ENCODE measurements around the gene GSTT2. TPM values are rescaled to one million over a fixed set of nuclear protein-coding genes. Genes with fewer than 3 reads are reported as not detected.
"Not testable (repeated sequence)": the region's sequence is repeated elsewhere in the genome, so short reads cannot be mapped to it uniquely, and the experiment has no call there.

GSTT2 gene
- 0.76 TPM for total RNA-seq (ENCODE audit: unreplicated experiment)
- long read RNA-seq: 0 reads

DNA sequence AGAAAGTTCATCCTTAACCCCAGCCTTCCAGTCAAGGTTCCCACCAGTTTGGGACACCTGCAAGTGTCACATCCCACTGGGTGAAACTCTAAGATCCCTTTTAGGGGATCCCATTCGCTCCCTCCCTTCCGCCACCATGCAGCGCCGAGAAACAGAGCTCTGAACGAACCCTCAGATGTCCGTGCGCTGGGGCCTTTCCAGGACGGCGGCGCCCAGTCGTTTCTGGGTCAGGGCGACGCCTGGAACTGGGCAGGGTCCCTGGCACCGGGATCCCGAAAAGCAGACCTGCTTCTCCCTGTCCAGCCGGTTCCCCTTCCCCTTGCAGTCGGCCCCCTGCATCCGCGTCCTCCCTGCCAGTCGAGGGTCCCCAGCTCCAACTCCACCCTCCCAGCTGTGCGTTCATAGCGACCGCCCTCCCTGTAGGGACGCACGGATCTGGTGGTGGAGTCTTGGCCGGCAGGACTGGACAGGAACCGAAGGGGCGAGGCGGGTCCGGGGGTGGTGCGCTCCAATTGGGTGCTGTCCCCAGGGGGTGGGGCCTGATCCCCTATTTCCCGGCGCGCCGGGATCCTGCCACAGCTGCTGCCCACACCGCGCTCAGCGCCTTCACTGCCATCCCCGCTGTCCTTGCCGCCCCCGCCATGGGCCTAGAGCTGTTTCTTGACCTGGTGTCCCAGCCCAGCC is at the start of gene GSTT2:
TSS of gene GSTT2 (plus strand) at position 578 of the 684 bp plus-strand sequence.
- not testable (repeated sequence) for H3K27me3 Mint-ChIP-seq (ENCODE audit: unreplicated experiment); H3K9me3 Mint-ChIP-seq (ENCODE audit: unreplicated experiment); H3K36me3 Mint-ChIP-seq (ENCODE audit: unreplicated experiment); H3K4me3 Mint-ChIP-seq (ENCODE audit: unreplicated experiment); H3K4me1 Mint-ChIP-seq (ENCODE audit: low read depth, unreplicated experiment); H3K27ac Mint-ChIP-seq (ENCODE audit: unreplicated experiment); DNase-seq

DNA sequence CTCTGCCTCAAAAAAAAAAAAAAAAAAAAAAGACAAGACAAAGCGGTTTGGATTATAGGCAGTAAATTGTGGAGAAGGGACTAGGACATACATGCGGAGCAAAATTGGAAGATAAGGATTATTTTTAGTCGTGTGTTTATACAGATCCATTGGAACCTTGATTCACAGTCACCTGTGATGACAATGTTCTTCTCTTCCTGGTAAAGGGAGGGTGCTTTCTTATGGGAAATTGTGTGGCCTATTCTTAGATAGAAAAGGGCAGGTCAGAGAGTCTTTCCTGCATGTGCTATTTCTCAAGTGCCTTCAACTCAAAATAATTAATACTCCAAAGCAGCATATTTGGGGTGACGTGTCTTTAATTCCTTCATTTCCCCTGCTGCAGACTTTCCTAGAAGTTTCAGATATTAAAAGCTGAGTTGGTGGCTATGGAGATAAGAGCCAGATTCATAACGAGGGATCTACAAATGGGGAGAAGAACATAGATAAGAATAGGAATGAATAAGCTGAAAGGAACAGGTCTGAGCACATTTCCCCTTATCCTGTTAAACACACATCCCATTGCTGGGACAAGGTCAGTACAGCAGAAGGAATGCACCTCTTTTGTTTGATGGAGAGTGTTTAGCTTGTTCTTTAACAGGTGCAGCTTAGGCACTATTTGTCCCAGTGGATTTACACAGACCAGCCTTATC is 41.5 kb upstream of the GSTT2 start:
- no peak overlapping the region for H3K27ac Mint-ChIP-seq (ENCODE audit: unreplicated experiment)
- H3K4me1 Mint-ChIP-seq (ENCODE audit: low read depth, unreplicated experiment): no peaks in the 10 kb centered on the region
- H3K36me3 Mint-ChIP-seq (ENCODE audit: unreplicated experiment): no peaks in the 10 kb centered on the region
- H3K27me3 Mint-ChIP-seq (ENCODE audit: unreplicated experiment): no peaks in the 10 kb centered on the region
- H3K4me3 Mint-ChIP-seq (ENCODE audit: unreplicated experiment): no peak overlapping the region
- TF ChIP-seq, protein P1, sequence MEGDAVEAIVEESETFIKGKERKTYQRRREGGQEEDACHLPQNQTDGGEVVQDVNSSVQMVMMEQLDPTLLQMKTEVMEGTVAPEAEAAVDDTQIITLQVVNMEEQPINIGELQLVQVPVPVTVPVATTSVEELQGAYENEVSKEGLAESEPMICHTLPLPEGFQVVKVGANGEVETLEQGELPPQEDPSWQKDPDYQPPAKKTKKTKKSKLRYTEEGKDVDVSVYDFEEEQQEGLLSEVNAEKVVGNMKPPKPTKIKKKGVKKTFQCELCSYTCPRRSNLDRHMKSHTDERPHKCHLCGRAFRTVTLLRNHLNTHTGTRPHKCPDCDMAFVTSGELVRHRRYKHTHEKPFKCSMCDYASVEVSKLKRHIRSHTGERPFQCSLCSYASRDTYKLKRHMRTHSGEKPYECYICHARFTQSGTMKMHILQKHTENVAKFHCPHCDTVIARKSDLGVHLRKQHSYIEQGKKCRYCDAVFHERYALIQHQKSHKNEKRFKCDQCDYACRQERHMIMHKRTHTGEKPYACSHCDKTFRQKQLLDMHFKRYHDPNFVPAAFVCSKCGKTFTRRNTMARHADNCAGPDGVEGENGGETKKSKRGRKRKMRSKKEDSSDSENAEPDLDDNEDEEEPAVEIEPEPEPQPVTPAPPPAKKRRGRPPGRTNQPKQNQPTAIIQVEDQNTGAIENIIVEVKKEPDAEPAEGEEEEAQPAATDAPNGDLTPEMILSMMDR (IDR thresholded peaks at IDR 0.05; ENCODE audit: partially characterized antibody, unreplicated experiment): no peak
- no peak for DNase-seq
- no peaks in the 10 kb centered on the region for H3K9me3 Mint-ChIP-seq (ENCODE audit: unreplicated experiment)

DNA sequence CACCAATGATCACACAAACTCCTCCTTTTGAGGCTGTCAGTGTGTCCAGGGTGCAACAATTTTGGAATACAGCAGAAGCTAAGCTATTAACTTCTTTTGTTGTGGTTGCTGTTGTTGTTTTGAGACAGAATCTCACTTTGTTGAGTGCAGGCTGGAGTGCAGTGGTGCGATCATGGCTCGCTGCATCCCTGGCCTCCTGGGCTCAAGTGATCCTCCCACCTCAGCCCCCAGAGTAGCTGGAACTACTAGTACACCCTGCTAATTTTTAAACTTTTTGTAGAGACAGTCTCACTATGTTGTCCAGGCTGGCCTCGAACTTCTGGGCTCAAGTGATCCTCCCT is 40.9 kb upstream of the GSTT2 start:
- Mint-ChIP-seq H3K9me3 (ENCODE audit: unreplicated experiment) (no peaks in the 10 kb centered on the region), H3K36me3 (ENCODE audit: unreplicated experiment) (no peaks in the 10 kb centered on the region), H3K4me1 (ENCODE audit: low read depth, unreplicated experiment) (no peaks in the 10 kb centered on the region), H3K27me3 (ENCODE audit: unreplicated experiment) (no peaks in the 10 kb centered on the region), H3K27ac (ENCODE audit: unreplicated experiment) (no peak overlapping the region), H3K4me3 (ENCODE audit: unreplicated experiment) (no peak overlapping the region)
- DNase-seq: no peak
- TF ChIP-seq, protein P1 (IDR thresholded peaks at IDR 0.05; ENCODE audit: partially characterized antibody, unreplicated experiment): no peak

DNA sequence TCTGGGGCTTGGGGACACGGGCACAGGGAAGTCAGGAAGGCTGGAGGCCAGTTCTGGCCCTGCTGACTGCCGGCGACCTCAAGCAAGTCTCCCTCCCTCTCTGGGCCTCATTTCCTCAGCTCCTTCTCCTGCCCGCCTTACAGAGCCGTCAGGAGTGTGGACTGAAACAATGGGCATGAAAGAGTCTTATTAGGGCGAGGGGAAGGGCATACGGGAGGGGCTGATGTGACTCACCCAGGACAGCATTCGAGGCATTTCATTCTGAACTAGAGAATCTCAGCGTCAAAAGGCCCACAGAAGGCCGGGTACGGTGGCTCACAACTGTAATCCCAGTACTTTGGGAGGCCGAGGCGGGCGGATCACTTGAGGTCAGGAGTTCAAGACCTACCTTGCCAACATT is 39.8 kb upstream of the GSTT2 start:
- H3K4me1 Mint-ChIP-seq (ENCODE audit: low read depth, unreplicated experiment); H3K27me3 Mint-ChIP-seq (ENCODE audit: unreplicated experiment); H3K9me3 Mint-ChIP-seq (ENCODE audit: unreplicated experiment); H3K27ac Mint-ChIP-seq (ENCODE audit: unreplicated experiment); H3K4me3 Mint-ChIP-seq (ENCODE audit: unreplicated experiment); DNase-seq; H3K36me3 Mint-ChIP-seq (ENCODE audit: unreplicated experiment): not testable (repeated sequence)

DNA sequence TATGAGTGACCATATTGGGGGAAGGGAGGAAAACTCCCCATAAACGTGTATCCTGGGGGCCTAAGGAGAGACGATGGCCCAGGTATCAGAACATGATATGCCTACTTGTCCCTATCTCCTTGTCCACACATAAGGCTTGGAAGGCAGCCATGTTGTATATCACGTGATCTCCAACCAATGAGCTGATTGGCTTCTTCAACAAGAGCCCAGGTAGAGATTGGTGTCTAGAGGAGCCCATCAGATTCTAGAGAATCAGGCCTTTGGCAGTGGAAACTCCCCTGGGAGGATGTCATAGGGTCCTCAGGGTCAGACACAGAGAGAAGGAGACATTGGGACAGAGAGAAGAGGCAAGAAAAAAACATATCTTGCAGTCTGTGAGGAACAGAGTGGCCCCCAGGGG is 32.5 kb upstream of the GSTT2 start:
- H3K36me3 Mint-ChIP-seq (ENCODE audit: unreplicated experiment); DNase-seq; H3K27ac Mint-ChIP-seq (ENCODE audit: unreplicated experiment); H3K27me3 Mint-ChIP-seq (ENCODE audit: unreplicated experiment); H3K4me3 Mint-ChIP-seq (ENCODE audit: unreplicated experiment); H3K9me3 Mint-ChIP-seq (ENCODE audit: unreplicated experiment); H3K4me1 Mint-ChIP-seq (ENCODE audit: low read depth, unreplicated experiment): not testable (repeated sequence)

DNA sequence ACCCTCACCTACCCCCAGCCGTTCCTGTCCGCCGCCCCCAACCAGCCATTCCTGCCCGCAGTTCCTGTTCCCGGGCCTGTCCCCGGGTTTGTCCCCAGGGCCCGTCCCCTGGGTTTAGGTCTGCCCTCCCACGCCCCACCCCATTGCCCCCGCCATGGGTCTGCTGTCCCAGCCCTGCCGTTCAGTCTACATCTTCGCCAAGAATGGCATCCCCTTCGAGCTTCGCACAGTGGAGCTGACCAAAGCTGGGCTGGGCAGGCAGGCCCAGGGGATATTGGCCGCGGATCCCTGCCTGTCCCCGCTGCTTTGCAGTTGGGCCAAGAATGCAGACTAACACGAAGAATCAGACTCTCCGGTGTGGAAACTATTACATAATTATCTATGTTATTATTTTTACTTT is 30.2 kb upstream of the GSTT2 start:
- H3K9me3 Mint-ChIP-seq (ENCODE audit: unreplicated experiment): not testable (repeated sequence)

DNA sequence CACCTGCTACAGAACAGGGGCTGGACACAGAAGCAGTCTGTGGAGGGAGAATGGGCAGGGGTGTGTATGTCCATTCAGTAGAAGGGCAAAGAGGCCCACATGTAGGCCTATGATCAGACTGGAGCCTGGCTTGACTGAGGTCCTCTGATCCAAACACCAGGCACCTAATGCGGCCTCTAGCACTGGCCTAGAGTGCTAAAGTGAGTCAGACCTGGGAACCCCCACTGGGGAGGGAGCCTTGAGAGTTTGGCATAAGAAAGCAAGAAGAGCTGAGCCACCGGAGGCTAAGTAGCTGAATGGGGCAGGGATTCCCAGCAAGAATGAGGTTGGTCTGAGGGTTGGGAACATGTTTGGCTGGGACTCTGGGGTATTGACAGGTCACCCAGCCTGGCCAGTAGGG is 28.6 kb upstream of the GSTT2 start:
- not testable (repeated sequence) for H3K27ac Mint-ChIP-seq (ENCODE audit: unreplicated experiment); H3K9me3 Mint-ChIP-seq (ENCODE audit: unreplicated experiment); H3K27me3 Mint-ChIP-seq (ENCODE audit: unreplicated experiment); H3K4me1 Mint-ChIP-seq (ENCODE audit: low read depth, unreplicated experiment); H3K36me3 Mint-ChIP-seq (ENCODE audit: unreplicated experiment); DNase-seq; H3K4me3 Mint-ChIP-seq (ENCODE audit: unreplicated experiment)

More for the DNA sequence above, 30.2 kb upstream of the GSTT2 start:
- DNase-seq; H3K4me1 Mint-ChIP-seq (ENCODE audit: low read depth, unreplicated experiment); H3K4me3 Mint-ChIP-seq (ENCODE audit: unreplicated experiment); H3K27ac Mint-ChIP-seq (ENCODE audit: unreplicated experiment); H3K27me3 Mint-ChIP-seq (ENCODE audit: unreplicated experiment); H3K36me3 Mint-ChIP-seq (ENCODE audit: unreplicated experiment): not testable (repeated sequence)

DNA sequence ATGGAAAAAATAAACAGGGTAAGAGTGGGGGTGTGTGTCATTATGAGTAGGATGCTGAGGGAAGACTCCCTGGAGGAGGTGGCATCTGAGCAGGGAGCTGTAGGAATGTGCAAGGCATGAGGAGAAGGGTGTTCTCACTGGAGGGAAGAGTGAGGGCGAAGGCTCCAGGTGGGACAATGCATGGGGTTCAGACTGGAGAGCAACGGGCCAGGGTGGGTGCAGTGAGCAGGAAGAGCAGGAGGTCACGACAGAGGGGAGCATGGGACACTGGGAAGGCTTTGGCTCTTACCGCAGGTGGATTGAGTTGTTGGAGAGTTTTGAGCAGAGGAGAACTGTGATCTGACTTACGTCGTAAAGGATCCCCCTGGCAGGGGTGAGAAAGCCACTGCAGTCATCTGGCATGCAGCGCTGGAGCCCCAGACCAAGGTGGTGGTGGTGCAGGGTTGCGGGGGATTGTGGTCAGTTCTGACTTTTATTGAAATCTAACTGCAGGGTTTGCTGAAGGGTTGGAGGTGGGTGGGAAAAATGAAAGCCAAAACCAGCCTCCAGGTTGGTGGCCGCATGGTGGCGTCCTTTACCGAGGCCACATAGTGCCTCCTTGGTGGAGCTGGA is 27.0 kb upstream of the GSTT2 start:
- not testable (repeated sequence) for H3K4me3 Mint-ChIP-seq (ENCODE audit: unreplicated experiment); H3K27me3 Mint-ChIP-seq (ENCODE audit: unreplicated experiment); H3K4me1 Mint-ChIP-seq (ENCODE audit: low read depth, unreplicated experiment)

DNA sequence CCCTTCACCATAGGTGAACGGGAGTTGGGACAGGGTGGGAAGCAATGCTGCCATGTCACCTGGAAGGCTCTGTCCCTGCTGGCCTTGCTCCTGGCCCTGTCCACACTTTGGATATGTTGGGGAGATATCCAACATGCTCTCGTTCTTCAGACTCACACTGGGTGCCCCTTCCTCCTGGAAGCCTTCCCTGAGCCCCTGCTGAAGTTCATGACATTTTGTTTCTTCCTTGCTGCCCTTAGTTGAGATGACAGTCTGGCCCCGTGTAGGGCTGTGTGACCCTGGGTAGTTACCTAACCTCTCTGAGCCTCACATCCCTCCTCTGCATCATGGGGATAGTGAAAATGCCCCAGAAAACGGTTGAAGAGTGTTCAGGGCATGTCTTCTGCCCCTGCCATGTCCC is 26.4 kb upstream of the GSTT2 start:
- not testable (repeated sequence) for H3K9me3 Mint-ChIP-seq (ENCODE audit: unreplicated experiment); H3K4me3 Mint-ChIP-seq (ENCODE audit: unreplicated experiment); H3K36me3 Mint-ChIP-seq (ENCODE audit: unreplicated experiment); H3K4me1 Mint-ChIP-seq (ENCODE audit: low read depth, unreplicated experiment); H3K27me3 Mint-ChIP-seq (ENCODE audit: unreplicated experiment); H3K27ac Mint-ChIP-seq (ENCODE audit: unreplicated experiment); DNase-seq

More for the DNA sequence above, 27.0 kb upstream of the GSTT2 start:
- not testable (repeated sequence) for H3K36me3 Mint-ChIP-seq (ENCODE audit: unreplicated experiment); DNase-seq; H3K27ac Mint-ChIP-seq (ENCODE audit: unreplicated experiment); H3K9me3 Mint-ChIP-seq (ENCODE audit: unreplicated experiment)

DNA sequence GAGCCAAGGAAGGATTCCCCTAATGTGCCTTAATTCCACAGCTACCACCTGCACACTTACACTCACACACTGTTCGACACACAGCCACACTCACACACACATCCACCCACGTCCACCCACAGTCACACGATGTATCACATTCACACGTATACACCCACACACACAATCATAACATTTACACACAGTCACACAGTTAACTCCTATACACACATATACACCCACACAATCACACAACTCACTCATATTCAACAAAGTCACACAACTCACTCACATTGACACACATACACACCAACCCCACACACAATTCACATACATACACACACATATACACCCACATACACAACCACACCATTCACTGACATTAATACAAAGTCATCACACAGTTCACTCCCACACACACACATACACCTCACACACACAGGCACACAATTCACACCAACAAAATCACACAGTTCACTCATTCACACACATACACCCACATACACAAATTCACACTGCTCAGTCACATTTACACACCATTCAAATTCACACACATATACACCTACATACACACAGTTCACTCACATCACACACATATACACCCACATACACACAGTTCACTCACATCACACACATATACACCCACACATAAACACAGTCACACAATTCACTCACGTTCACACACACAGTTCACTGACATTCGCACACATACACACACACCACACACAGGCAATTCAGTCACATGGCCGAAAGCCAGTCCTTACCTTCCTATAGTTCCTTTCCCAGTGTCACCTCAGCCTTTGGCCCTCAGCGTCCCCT is 25.5 kb upstream of the GSTT2 start:
- not testable (repeated sequence) for H3K27me3 Mint-ChIP-seq (ENCODE audit: unreplicated experiment)
- H3K27ac Mint-ChIP-seq (ENCODE audit: unreplicated experiment): peak overlapping the region; percentile 11

More for the DNA sequence above, 25.5 kb upstream of the GSTT2 start:
- not testable (repeated sequence) for H3K9me3 Mint-ChIP-seq (ENCODE audit: unreplicated experiment); H3K36me3 Mint-ChIP-seq (ENCODE audit: unreplicated experiment); DNase-seq; H3K4me1 Mint-ChIP-seq (ENCODE audit: low read depth, unreplicated experiment)
- peak overlapping the region; percentile 6 for H3K4me3 Mint-ChIP-seq (ENCODE audit: unreplicated experiment)
